Dermis blood vessel endothelial cell (primary cell): ENCODE results near the gene SH3BGRL3. TPM values are rescaled to one million over a fixed set of nuclear protein-coding genes. Genes with fewer than 3 reads are reported as not detected.
"Not testable (repeated sequence)": the region's sequence is repeated elsewhere in the genome, so short reads cannot be mapped to it uniquely, and the experiment has no call there.

ENCODE experiments used
- DNase-seq: peaks from one replicate; pipeline ENCODE4 v3.0.0; 2010
- total RNA-seq: library from RNA; depleted of rRNA; stranded (reverse); fragments of >200 nt; gene quantifications from 2 replicates; pipeline ENCODE4 v1.2.3, GENCODE V29; 2014

SH3BGRL3 gene
- total RNA-seq, result 10.4 and 23.8 TPM in 2 replicates

DNA sequence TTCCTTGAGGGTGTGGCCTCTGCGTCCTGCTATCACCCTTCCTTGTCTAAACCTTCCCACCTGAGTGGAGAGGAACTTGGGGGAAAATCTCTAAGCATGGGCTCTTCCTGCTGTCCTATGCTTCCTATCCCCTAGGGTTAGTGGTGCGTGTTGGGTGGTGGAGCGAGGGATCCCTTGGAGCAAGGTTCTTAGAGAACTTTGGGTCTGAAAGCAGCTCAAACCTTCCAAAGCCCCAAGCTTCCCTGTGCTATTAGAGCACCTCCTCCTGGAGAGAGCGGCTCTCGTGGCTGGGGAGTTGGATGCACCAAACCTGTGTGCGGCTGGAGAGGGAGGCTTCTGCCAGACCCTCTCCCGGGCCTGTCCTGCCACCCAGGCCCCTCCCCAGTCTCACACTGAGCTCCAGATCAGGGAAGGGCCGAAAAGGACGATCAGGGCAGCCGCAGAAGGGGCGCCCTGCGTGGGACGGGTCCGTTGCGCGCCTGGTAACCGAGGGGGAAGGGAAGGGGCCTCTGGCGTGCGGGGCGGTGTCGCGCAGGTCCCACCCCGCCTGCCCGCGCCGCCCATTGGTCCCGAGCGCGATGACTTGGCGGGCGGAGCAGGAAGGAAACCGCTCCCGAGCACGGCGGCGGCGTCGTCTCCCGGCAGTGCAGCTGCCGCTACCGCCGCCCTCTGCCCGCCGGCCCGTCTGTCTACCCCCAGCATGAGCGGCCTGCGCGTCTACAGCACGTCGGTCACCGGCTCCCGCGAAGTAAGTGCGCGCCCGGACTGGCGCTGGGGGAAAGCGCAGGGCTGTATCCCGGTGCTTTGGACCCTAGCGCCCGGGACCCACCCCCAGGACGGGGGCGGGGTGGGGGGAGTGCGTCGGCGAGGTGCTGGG, at the start of gene SH3BGRL3:
Gene SH3BGRL3, plus strand, starts transcription at position 631 of the 877 bp plus-strand sequence. Its CDS starts 70 bp downstream, at position 701.
- peak; percentile 88 for DNase-seq

- not testable (repeated sequence) for DNase-seq
Measured at GRCh38 chr1:26230682-26231081, 49.2 kb upstream of the SH3BGRL3 start.

GRCh38 chr1:26233903-26234643, 45.8 kb upstream of the SH3BGRL3 start, which contains the start of gene CEP85:
TSS of gene CEP85 (plus strand) at chr1:26234200. CDS start at chr1:26239784, 5,584 bp downstream.
- DNase-seq, result peak; percentile 99

DNA sequence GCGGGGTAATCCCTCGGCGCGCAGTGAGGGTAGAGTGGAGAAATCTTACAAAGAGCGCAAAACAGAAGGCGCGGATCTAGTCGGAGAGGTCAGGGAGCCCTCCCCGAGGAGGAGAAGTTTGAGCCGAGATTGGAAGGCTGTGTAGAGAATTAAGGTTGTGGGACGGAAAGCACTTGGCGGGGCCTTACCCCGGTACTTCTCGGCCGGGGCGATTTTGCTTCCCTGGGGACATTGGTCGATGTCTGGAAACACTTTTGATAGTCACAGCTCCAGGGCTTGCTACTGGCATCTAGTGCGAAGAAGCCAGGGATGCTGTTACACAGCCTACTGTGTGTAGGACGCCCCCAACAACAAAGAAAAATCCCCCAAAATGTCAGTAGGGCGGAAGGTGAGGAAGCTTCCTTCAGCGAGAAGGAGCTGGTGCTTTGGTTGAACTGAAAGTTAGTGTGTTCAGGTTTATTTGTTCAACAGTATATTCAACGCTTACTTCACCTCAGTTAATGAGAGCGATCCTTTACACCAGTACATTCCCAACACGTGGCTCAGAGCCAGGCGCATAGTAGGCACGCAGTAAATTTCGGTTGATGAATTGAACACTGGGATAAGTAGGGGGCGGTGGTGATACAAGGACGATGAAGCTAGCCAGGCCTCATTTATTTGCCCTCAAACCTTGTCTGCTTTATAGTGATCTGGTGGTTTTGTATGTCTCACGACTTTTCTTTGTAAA, 45.1 kb upstream of the SH3BGRL3 start:
- DNase-seq, result peak; percentile 38

- peak; percentile 59 for DNase-seq
Measured at GRCh38 chr1:26237230-26237966, 42.5 kb upstream of the SH3BGRL3 start.

DNA sequence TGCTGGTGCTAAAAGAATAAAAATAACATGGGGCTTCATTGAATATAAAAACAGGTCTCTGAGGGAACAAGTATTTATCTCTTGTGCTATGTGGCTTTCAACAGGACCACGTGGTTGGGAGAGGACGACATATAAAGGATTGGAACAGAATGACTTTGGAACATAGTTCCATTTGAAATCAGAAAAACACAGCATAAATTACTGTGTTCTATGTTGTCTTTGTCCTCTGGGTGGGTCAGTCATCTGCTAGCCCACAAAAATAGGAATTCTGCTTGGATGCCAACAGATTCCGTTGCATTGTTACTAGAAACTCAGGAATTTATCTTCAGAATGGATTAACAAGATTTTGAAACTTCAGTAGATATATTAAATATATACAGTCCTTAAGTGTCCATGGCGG, 40.0 kb upstream of the SH3BGRL3 start:
- no peak for DNase-seq

GRCh38 chr1:26252718-26253117, 27.2 kb upstream of the SH3BGRL3 start:
- no peak for DNase-seq

GRCh38 chr1:26254404-26254803, 25.5 kb upstream of the SH3BGRL3 start:
- DNase-seq, result no peak

DNA sequence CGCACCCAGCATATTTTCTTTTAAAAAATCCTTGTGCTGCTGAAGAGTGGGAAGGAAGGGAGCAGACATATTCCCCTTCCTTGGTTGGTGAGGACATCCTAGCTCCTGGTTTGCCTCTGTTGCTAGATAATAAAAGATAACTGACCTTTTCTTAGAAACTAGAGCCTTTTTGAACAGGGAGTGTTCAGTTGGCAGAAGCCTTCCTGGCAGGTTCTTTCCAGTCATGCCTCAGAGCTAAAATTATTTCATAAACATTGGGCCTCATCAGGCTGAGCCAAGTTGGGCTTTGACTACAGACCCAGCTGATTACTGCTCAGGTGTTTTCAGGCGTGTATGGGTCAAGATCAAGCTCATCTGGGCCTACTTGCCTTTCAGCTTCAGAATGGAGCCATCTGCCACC, 22.7 kb upstream of the SH3BGRL3 start:
- no peak for DNase-seq

GRCh38 chr1:26259005-26259404, 20.9 kb upstream of the SH3BGRL3 start:
- DNase-seq, result no peak

- DNase-seq, result no peak
Measured at GRCh38 chr1:26259578-26259977, 20.3 kb upstream of the SH3BGRL3 start.

- no peak for DNase-seq
Measured at GRCh38 chr1:26263212-26263611, 16.7 kb upstream of the SH3BGRL3 start.

DNA sequence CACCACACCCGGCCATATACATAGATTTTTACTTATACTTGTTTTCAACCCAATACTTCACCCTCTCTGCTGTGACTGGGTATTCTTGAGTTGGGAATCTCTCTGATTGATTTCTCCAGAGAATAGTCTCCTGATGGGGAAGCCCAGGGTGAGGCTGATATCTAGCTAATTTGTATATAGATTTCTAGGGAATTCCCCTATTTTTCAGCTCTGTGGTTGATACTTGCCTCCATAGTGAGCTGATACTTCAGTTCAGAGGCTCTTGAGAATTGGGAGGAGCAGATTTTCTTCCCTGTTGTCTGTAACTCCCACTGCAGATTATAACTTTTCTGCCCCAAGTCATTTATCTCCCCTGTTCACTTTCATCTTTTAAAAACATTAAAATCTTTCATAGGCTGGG, 14.5 kb upstream of the SH3BGRL3 start:
- no peak for DNase-seq

DNA sequence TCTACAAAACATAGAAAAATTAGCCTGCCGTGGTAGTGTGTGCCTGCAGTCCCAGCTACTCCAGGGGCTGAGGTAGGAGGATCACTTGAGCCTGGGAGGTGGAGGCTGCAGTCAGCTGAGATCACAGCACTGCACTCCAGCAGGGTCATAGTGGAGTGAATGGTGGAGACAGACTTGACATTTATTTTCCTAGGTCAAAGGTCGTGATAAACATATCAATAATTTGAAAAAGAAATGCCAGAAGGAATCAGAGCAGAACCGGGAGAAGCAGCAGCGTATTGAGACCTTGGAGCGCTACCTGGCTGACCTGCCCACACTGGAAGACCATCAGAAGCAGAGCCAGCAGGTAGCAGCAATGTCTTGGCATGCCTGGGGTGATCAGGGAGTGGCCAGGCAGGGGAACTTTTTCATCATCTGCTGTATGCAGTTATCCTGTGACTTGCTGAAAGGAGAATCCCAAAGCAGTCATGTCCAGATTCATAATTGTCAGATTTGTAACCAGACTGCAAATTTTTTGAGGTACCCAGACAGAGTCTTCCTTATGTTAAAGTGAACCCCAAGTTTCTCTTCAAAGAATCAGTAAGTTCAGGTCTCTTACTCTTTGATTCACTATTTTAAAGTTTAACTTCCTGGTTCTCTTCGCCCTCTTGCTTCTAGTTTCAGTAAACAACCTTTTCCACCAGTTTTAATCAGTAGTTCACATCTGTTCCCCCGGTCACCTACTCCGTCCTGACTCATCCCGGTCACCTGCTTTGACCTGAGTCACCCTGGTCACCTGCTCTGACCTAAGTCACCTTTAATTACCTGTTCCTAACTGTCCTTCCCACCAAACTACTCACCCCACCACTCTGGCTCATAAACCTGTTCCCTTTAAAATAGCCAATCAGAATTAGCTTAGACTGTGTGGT, 11.3 kb upstream of the SH3BGRL3 start:
- no peak for DNase-seq

- DNase-seq, result no peak
Measured at GRCh38 chr1:26269198-26269550, 10.7 kb upstream of the SH3BGRL3 start.

DNA sequence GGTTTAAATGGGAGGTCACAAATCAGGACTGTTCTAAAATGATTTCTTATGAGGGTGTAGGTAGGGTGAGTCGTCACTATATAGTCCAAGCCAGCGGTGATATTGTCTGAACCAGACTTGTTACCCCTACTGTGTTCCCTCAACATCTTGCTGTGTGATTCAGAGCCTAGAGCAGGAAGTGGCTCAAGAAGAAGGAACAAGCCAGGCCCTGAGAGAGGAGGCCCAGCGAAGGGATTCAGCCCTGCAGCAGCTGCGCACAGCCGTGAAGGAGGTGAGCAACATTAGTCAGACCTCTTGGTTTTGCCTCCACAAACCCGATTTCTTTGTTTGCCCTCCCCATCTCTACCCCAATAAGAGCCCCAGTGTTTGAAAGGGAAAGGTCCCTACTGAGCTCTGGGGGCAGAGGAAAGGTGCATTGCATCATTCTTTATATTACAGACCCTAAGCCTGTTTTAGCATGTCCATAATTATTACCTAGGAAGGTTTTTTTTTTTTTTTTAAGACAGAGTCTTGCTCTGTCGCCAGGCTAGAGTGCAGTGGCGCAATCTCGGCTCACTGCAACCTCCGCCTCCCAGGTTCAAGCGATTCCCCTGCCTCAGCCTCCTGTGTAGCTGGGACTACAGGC, 5.0 kb upstream of the SH3BGRL3 start:
- DNase-seq, result no peak

DNA sequence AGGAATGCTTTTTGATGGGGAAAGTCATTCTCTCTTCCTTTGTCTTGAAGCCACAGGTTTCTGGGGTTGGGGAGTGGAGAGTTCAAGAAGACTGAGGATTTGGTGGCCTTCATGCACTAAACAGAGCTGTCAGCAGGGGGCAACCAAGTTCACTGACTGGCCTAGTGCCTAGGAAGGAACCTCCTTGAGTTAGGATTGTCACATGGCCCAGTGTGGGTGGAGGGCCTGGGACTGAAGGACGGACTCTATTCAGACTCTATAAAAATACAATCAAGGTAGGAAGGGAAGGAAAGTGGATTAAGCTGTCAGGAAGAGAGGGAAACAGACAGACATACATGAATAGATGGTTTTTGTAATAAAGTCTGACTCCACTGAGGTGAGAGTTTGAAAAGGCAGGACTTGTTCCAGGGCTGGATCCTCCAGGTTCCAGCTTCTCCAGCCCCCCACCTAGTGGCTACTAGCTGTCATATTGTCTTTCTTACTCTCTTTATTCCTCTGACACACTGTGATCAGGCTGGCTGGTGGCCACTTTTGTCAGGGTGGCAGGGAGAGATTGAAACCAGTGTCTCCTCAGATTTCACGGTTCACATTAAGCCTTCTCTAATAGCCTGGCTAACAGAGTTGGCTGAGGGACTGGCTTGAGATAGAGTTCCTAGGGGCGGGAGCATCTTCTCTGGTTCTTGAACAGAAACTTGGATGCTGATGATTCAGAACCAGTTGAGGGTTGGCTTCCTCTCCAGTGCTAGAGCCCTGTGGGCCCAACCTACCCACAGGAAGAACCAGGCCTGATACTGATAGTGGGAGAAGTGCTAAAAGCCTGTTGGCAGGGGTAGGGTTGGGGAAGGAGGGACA, 4.1 kb upstream of the SH3BGRL3 start:
- peak; percentile 95 for DNase-seq

DNA sequence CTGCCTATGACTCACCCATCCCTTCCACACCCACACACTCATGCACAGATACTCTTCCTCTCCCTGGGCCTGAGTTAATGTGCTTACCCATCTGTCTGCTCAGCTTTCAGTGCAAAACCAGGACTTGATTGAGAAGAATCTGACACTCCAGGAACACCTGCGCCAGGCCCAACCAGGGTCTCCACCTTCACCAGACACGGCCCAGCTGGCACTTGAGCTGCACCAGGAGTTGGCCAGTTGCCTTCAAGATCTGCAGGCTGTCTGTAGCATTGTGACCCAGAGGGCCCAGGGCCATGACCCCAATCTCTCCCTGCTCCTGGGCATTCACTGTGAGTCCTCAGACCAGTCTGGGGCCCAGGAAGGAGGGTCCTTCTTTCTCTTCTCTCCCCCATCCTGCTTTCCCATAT, 3.5 kb upstream of the SH3BGRL3 start:
- DNase-seq, result no peak

DNA sequence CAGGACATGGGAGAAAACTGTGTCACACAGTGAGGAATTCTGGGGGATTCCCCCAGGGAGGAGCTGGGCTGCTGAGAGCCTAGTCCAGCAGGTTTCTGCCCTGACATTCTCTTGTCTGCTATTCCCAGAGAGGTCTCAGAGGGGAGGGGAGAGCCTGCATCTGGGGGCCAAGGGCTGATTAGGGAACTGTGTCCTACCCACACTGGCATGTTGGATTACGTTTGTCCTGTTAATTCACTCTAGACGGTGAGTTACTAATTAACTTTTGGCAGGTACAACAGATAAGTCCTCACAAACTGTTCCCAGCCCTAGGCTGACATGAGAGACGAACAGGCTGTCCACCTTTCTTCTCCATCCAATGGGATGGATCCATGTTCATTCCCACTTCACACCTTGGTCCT, 2.6 kb upstream of the SH3BGRL3 start:
- no peak for DNase-seq

- DNase-seq, result no peak
Measured at GRCh38 chr1:26277719-26278118, 2.2 kb upstream of the SH3BGRL3 start.
